SU-DHL-6 (cell line): ENCODE results near the gene EPHB6.

Source experiments
- H2AFZ ChIP-seq: fragments of 200-600 bp; sonication (generic); 2 replicates; pipeline ENCODE4 v1.6.1; 2014; ENCODE audit warnings: low read depth, mild to moderate bottlenecking, moderate library complexity, mixed read lengths, antibody characterized with exemption, low read length; ENCODE audit not compliant: severe bottlenecking
- H3F3A ChIP-seq: fragments of 200-600 bp; shearing (Covaris generic); 2 replicates; pipeline ENCODE4 v1.6.0; 2016; ENCODE audit warnings: antibody characterized with exemption, mild to moderate bottlenecking; ENCODE audit not compliant: insufficient read depth
- H3K27ac ChIP-seq: fragments of 200-600 bp; sonication (generic); 2 replicates; pipeline ENCODE4 v1.5.1; 2016; ENCODE audit warnings: low read depth, mild to moderate bottlenecking, low read length, moderate library complexity, mixed read lengths
- H3K27me3 ChIP-seq: fragments of 200-600 bp; sonication (generic), shearing (Covaris generic); 2 replicates; pipeline ENCODE4 v1.6.0; 2014; ENCODE audit warnings: mild to moderate bottlenecking, low read length
- H3K36me3 ChIP-seq: fragments of 200-600 bp; sonication (generic); 2 replicates; pipeline ENCODE4 v1.6.1; 2014; ENCODE audit warnings: mild to moderate bottlenecking, low read length, mixed read lengths
- H3K4me2 ChIP-seq: fragments of 300-600, 200-600 bp; shearing (Covaris generic), sonication (generic); 2 replicates; pipeline ENCODE4 v1.6.0; 2014; ENCODE audit warnings: low read length, low read depth, mild to moderate bottlenecking; ENCODE audit not compliant: poor library complexity, severe bottlenecking
- H3K4me3 ChIP-seq: fragments of 200-600 bp; sonication (generic); 2 replicates; pipeline ENCODE4 v1.5.1; 2014; ENCODE audit warnings: antibody characterized with exemption, low read length, mild to moderate bottlenecking, mixed read lengths; ENCODE audit not compliant: insufficient read depth, poor library complexity, severe bottlenecking
- H3K79me2 ChIP-seq: fragments of 200-600 bp; sonication (generic); 2 replicates; pipeline ENCODE4 v1.6.1; 2014; ENCODE audit warnings: mild to moderate bottlenecking, low read length, moderate library complexity; ENCODE audit not compliant: insufficient read depth
- H3K9ac ChIP-seq: fragments of 200-600 bp; sonication (generic); 2 replicates; pipeline ENCODE4 v1.7.0; 2014; ENCODE audit warnings: mild to moderate bottlenecking, low read length
- H3K9me2 ChIP-seq: fragments of 200-600 bp; sonication (generic); replicated peaks from 2 replicates; pipeline ENCODE4 v1.6.1; 2014; ENCODE audit warnings: low read length; ENCODE audit not compliant: insufficient read depth
- H3K9me3 ChIP-seq: fragments of 200-600 bp; sonication (generic); 2 replicates; pipeline ENCODE4 v1.6.1; 2014; ENCODE audit warnings: low read length, mixed read lengths; ENCODE audit not compliant: insufficient read depth
- H4K20me1 ChIP-seq: fragments of 200-600 bp; sonication (generic); 2 replicates; pipeline ENCODE4 v1.6.1; 2014; ENCODE audit warnings: low read depth, mild to moderate bottlenecking, antibody characterized with exemption, low read length, moderate library complexity, mixed read lengths
- CTCF ChIP-seq: fragments of 200-600 bp; sonication (generic); IDR thresholded peaks from one replicate; pipeline ENCODE4 v1.5.1; 2017; ENCODE audit warnings: antibody characterized with exemption, mild to moderate bottlenecking, low read length, moderate library complexity; ENCODE audit not compliant: insufficient read depth, poor library complexity, severe bottlenecking
- EZH2phosphoT487 ChIP-seq: fragments of 200-600 bp; sonication (generic), shearing (Covaris generic); conservative IDR thresholded peaks from 2 replicates; pipeline ENCODE4 v1.6.1; 2018; ENCODE audit warnings: mild to moderate bottlenecking, antibody characterized with exemption, low read length, moderate library complexity, mixed read lengths

EPHB6 gene

GRCh38 chr7:142854372-142855113, at the start of gene EPHB6:
Gene EPHB6 (plus strand): TSS chr7:142855076. CDS start chr7:142863228, 8,152 bp downstream.
- no peak for TF ChIP-seq CTCF
- no peak for TF ChIP-seq EZH2phosphoT487
- H3K4me2 ChIP-seq, result peak within 1 kb of the TSS; percentile 84
- H3F3A ChIP-seq, result no peaks in the 10 kb centered on the region
- H3K36me3 ChIP-seq, result no peaks in the 10 kb centered on the region
- no peaks in the 10 kb centered on the region for H4K20me1 ChIP-seq
- peak within 1 kb of the TSS; percentile 66 for H3K4me3 ChIP-seq
- H3K9ac ChIP-seq, result peak within 1 kb of the TSS; percentile 65
- H3K9me2 ChIP-seq, result no peaks in the 10 kb centered on the region
- H3K9me3 ChIP-seq, result no peaks in the 10 kb centered on the region
- H3K79me2 ChIP-seq, result no peaks in the 10 kb centered on the region
- H3K27me3 ChIP-seq, result no peaks in the 10 kb centered on the region
- peak within 1 kb of the TSS; percentile 40 for H3K27ac ChIP-seq
- H2AFZ ChIP-seq, result peak within 1 kb of the TSS; percentile 83

GRCh38 chr7:142805350-142806021, 49.4 kb upstream of the EPHB6 start:
- no peaks in the 10 kb centered on the region for H3K9me3 ChIP-seq
- H3K9me2 ChIP-seq, result no peaks in the 10 kb centered on the region
- H2AFZ ChIP-seq, result no peak overlapping the region
- no peaks in the 10 kb centered on the region for H3K36me3 ChIP-seq
- H3K79me2 ChIP-seq, result no peaks in the 10 kb centered on the region
- no peak overlapping the region for H3K27ac ChIP-seq
- no peaks in the 10 kb centered on the region for H3K27me3 ChIP-seq
- H3K9ac ChIP-seq, result no peak overlapping the region
- H3F3A ChIP-seq, result peaks cover 24% of the 10 kb centered on the region
- H3K4me3 ChIP-seq, result no peak overlapping the region
- no peak overlapping the region for H3K4me2 ChIP-seq
- no peaks in the 10 kb centered on the region for H4K20me1 ChIP-seq
- TF ChIP-seq EZH2phosphoT487 (no peak), CTCF (no peak)

GRCh38 chr7:142806022-142806356, 48.9 kb upstream of the EPHB6 start:
- H3K9me3 ChIP-seq, result no peaks in the 10 kb centered on the region
- no peak overlapping the region for H3K27ac ChIP-seq
- TF ChIP-seq CTCF, result no peak
- TF ChIP-seq EZH2phosphoT487, result no peak
- H3K4me2 ChIP-seq, result no peak overlapping the region
- no peak overlapping the region for H3K9ac ChIP-seq
- H3K79me2 ChIP-seq, result no peaks in the 10 kb centered on the region
- no peaks in the 10 kb centered on the region for H4K20me1 ChIP-seq
- H3K9me2 ChIP-seq, result no peaks in the 10 kb centered on the region
- H3F3A ChIP-seq, result peaks cover 27% of the 10 kb centered on the region
- no peaks in the 10 kb centered on the region for H3K27me3 ChIP-seq
- no peak overlapping the region for H2AFZ ChIP-seq
- H3K36me3 ChIP-seq, result no peaks in the 10 kb centered on the region
- H3K4me3 ChIP-seq, result no peak overlapping the region
